ENCODE data around the gene DHX32.
A peak's percentile ranks its signal among the peaks of the same experiment; 100 is the strongest.
"Not testable (repeated sequence)": the region's sequence is repeated elsewhere in the genome, so short reads cannot be mapped to it uniquely, and the experiment has no call there.

The DHX32 gene

GRCh38 chr10:125896088-125896934, 15.2 kb upstream of the DHX32 start, which contains the start of gene FANK1:
FANK1 (plus strand) TSS chr10:125896564; CDS start chr10:125896643, 79 bp downstream.
- peak; percentile 53 to 61 for DNase-seq (ENCODE audit: low read depth in 1 of 2, low spot score in 1 of 2)

DNA sequence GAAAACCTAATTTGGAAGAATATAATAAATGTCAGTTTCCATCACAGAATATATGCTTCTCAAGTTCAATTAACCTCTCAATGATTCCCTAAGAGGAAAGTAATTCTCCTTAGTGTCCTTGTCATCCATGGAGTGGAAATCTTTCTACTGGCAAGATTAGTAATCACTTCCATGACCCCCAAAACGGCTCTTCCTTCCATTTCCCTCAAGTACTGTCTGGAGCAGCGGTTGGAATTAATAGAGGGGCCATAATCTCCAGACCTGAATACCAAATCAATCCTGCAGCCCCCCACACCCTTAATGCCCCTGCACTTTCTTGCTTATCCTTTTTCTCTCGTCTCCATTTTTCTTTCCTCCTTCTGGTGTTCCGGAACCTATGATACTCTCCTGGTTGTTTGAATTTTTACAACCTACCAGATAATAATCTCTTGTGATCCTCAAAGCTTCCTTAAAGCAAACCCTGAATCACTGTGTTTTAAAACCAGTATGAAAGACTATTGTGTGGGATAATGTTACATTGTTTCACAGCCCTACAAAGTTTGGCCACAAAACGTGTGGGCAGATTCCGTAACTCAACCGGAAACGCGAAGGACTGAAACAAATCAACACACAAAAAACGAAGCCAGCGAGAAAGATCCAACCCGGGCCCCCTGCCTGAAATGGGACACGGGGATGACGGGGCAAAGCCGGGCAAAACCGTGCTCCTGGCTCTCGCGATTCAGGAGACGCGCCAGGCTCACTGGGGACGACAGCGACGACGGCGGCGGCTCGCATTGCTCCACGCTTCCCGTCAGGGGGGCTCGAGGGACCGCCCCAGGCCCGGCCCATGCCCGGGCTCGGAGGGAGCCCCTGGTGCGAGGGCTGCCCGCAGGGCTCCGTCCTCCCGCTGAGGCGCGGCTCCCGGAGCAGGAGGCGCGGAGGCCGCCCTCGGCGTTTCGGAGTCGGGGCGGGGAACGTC, 14.3 kb upstream of the DHX32 start:
- DNase-seq (ENCODE audit: low read depth in 1 of 2, low spot score in 1 of 2) = peak; percentile 9 to 14

DNA sequence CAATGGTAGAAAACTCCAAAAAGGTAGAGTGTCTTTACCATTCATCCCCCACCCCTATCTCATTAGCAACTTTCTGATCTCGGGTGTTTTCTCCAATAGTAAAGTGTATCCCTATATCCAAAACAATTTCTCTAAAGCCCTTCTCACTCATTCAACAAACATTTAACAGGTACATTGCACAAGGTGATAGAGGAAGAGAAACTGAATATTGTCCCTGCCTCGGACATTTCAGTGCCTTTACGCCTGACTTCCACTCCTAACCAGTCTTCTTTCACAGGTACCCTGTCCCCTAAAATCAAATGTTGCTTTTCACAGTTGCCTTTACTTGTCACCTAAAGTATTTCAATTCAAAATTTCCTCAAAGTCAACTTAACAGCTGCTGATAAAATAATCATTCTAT, 13.1 kb upstream of the DHX32 start:
- not testable (repeated sequence) for DNase-seq (ENCODE audit: low read depth in 1 of 2, low spot score in 1 of 2)

DNA sequence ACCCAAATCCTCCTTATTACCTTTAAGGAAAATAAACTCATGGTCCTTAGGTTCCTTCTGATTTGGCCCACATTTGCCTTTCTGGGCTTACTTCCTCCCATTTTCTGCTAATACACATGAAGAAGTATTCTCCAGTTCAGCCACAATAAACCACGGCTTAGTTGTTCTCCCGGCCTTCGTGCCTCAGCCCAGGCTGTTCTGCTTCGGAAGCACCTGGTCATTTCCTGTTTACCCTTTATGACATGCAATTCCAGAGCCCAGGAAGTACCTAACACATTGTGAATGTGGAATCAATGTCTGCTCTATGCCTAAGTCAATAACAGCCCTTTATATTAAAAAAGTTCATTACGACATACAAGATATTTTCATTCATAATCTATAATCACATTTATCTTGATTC, 11.3 kb upstream of the DHX32 start:
- not testable (repeated sequence) for DNase-seq (ENCODE audit: low read depth in 1 of 2, low spot score in 1 of 2)

GRCh38 chr10:125889441-125889840, 8.3 kb upstream of the DHX32 start:
- not testable (repeated sequence) for DNase-seq (ENCODE audit: low read depth in 1 of 2, low spot score in 1 of 2)

- no peak for DNase-seq (ENCODE audit: low read depth in 1 of 2, low spot score in 1 of 2)
These were observed 5.9 kb upstream of the DHX32 start for GRCh38 chr10:125886914-125887512.

- DNase-seq (ENCODE audit: low read depth in 1 of 2, low spot score in 1 of 2) = no peak
These were observed 2.1 kb upstream of the DHX32 start for GRCh38 chr10:125883211-125883610.

DNA sequence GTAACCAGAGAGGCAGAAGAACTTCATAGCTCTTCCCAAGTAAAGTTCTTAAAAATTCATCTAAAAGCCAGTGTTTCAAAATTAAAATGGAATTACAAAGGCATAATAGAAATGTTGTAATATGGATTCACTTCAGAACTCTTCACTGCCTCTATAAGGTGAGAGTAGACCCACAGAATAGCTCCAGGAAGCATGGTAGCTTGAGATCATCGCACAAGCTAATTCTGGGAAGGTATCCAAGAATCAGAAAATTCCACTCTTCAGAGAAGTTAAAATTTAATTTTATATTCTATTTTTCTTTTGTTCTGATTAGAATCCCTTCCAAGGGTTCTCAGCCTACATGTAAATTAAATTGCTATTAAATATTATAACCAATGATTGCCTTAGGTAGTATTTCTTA, 1.5 kb upstream of the DHX32 start:
- no peak for DNase-seq (ENCODE audit: low read depth in 1 of 2, low spot score in 1 of 2)

DNA sequence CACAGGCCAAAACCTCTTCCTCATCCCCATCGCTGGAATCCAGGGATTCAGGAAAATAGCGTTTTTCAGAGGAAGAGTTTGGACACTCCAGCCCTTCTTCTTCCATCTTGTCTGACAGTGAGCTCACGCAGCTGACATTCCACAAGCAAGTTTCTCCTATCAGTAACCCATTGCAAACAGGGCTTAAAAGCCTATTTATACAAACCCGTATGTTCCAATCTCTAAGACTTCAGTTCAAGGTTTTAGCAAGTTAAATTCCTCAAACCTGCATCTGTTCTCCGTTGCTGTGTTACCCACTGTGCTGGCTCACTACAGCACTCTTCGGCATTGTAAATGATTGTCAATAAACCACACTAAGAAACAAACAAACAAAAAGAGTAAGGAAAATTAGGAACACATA, 373 bp downstream of the DHX32 start:
- DNase-seq (ENCODE audit: low read depth in 1 of 2, low spot score in 1 of 2) = no peak

- DNase-seq (ENCODE audit: low read depth in 1 of 2, low spot score in 1 of 2) = no peak
These were observed 1.9 kb downstream of the DHX32 start for GRCh38 chr10:125878957-125879835.

- no peak for DNase-seq (ENCODE audit: low read depth in 1 of 2, low spot score in 1 of 2)
These were observed 9.8 kb downstream of the DHX32 start for GRCh38 chr10:125871338-125871737.

DNA sequence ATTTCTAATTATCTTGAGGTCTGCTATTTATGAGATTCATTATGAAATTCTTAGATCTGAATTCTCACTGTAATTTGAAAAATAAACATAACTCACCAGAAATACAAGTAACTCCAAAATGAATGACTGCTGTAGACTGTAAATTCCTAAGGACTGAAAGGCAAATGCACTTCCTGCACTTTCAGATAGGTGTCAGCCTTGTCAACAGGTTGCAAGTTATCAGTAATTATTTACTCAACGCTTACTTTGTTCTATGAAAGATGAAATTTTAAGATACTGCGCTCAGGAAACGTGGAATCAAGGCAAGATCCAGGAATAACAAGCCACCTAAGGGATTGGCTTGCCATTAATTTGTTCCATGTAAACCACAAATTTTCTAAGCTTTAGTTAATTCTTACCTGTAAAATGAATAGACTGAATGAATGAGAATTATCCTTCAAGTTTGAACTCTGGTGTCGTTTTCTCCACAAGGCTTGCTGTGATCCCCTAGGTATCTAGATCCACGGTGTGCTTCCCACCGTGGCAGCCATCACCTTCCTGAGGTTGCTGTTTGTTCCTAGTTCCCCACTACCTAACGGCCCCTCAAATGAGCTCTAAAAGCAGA, 12.6 kb downstream of the DHX32 start:
- no peak for DNase-seq (ENCODE audit: low read depth in 1 of 2, low spot score in 1 of 2)

DNA sequence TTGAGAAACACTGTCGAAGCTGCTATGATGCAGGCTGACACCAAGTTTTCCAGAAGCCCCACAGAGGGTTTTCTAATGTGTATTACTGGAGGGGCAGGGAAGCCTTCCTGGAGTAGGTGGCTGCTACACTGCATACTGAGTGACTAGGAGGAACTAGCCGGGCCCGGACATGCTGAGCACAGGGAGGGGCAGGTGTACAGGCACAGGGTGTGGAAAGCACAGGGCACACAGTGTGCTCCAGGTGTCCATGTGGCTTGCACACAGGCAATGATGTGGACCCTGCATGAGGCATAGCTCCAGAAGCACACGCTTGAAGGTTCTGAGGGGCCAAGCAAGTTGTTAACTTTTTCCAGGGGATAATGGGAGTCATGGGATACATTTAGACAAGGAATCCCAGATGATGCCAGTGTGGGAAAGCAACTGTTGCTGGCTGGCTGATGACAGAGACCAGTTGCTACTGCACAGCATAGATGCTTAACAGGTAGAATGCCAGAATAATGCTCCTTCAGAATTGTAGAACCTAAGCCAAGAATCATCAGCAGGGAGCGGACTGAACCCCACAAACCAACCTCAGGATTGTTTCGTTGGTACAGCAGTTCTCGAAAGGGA, 14.6 kb downstream of the DHX32 start:
- DNase-seq (ENCODE audit: low read depth in 1 of 2, low spot score in 1 of 2) = no peak

GRCh38 chr10:125865120-125865519, 16.0 kb downstream of the DHX32 start:
- DNase-seq (ENCODE audit: low read depth in 1 of 2, low spot score in 1 of 2) = no peak

DNA sequence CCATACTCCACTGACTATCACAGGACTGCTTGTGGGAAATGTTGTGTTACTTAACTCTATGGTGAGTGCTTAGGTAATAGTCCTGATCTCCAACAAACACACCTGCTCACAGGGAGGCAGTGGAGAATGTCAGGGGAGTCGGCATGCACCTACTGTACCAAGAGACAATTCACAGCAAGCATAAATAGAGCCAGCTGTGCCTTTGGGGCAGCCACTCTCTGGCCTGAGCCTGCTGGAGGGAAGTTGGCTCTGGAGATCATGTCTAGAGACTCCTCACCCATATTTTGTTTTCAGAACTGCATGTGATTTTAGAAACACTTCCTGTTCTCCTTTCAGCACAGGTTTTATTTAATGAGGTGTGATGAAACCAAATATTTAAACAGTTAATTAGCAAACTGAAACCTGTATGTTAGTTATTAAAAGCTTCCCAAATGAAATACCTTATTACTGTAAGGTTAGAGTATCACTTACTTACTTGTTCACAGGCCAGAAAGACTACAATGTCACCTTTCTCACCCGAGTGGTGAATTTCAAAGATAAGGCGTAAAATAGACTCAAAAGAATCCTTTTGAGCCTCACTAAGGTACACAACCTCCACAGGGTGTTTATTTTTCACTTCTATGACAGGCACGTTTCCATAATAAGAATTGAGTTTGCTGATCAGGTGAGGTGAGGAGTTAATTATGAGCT, 21.8 kb downstream of the DHX32 start:
- DNase-seq (ENCODE audit: low read depth in 1 of 2, low spot score in 1 of 2) = no peak

DNA sequence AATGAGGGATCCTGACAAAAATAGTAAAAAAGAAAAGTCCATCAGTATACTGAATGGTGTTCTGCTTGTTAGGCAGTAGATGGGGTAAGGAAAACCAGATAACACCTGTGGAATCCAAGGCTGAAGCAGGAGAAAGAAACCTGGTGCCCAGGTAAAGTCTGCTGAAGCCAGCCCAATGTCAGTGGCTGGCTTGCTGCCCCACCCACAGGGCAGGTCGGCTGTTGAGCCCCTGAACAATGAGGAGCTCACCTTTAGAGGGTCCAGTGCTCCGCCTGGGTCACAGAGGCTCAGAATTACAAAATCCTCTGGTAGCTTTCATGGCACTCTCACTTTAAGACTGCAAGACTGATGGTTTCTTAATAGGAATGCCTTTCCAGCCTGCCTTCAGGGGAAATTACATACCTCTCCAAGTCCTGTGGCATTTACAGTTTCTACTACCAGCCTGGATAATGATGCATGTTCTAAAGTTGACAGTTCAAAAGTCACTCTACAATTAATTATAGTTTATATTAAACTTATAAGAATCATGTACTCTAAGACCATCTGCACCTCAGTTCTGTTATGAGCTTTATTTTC, 23.8 kb downstream of the DHX32 start:
- DNase-seq (ENCODE audit: low read depth in 1 of 2, low spot score in 1 of 2) = no peak

DNA sequence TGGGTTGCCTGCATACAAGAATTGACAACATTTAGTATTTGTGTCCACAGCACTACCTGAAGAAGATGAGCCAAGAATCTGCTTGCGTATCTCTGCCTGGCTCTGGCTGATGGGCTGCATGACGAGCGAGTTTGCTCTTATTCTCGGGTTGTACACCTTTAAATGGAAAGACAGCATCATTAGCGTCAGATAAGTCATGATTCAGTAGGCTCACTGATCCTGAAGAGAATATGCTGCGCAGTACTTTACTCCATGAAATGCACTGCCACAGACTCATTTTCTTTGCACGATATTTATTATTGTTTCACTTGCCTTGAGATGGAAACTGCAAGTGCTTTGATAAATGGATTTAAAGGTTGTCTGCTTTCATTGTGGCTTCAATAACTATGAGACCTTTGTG, 28.6 kb downstream of the DHX32 start:
- DNase-seq (ENCODE audit: low read depth in 1 of 2, low spot score in 1 of 2) = no peak

Measured in activated T-helper 1 cell treated with anti-CD3 and anti-CD28 coated beads, Interleukin-2, amount 50 U/mL, for 16 hours (primary cell).